GM23248 (cell line): ENCODE data around the gene FHOD3. TPM values are rescaled to one million over a fixed set of nuclear protein-coding genes. Genes with fewer than 3 reads are reported as not detected.

ENCODE experiments used
- DNase-seq: peaks from one replicate; pipeline ENCODE4 v3.0.0-alpha.2; 2015
- H2AFZ ChIP-seq: fragments of 200-600 bp; sonication (generic); 2 replicates; pipeline ENCODE4 v1.6.1; 2016; ENCODE audit warnings: antibody characterized with exemption
- H3F3A ChIP-seq: fragments of 200-600 bp; sonication (generic); 2 replicates; pipeline ENCODE4 v1.6.1; 2016; ENCODE audit warnings: mild to moderate bottlenecking, antibody characterized with exemption, mixed run types; ENCODE audit not compliant: insufficient read depth
- H3K27ac ChIP-seq: fragments of 200-600 bp; sonication (generic); 2 replicates; pipeline ENCODE4 v1.5.1; 2016; ENCODE audit warnings: mild to moderate bottlenecking
- H3K27me3 ChIP-seq: fragments of 200-600 bp; sonication (generic); replicated peaks from 2 replicates; pipeline ENCODE4 v1.6.1; 2016; ENCODE audit warnings: mild to moderate bottlenecking; ENCODE audit not compliant: insufficient read depth
- H3K36me3 ChIP-seq: fragments of 200-600 bp; sonication (generic); 2 replicates; pipeline ENCODE4 v1.6.1; 2016; ENCODE audit warnings: low read depth, mild to moderate bottlenecking
- H3K4me1 ChIP-seq: fragments of 200-600 bp; sonication (generic); 2 replicates; pipeline ENCODE4 v1.6.1; 2016; ENCODE audit warnings: mild to moderate bottlenecking; ENCODE audit not compliant: insufficient read depth
- H3K4me2 ChIP-seq: fragments of 200-600 bp; sonication (generic); one replicate; pipeline ENCODE4 v1.6.1; 2016; ENCODE audit warnings: mild to moderate bottlenecking; ENCODE audit not compliant: unreplicated experiment
- H3K4me3 ChIP-seq: fragments of 200-600 bp; sonication (generic); 2 replicates; pipeline ENCODE4 v1.5.1; 2016; ENCODE audit warnings: mild to moderate bottlenecking
- H3K79me2 ChIP-seq: fragments of 200-600 bp; sonication (generic); 2 replicates; pipeline ENCODE4 v1.6.1; 2016; ENCODE audit warnings: mild to moderate bottlenecking; ENCODE audit not compliant: insufficient read depth
- H3K9ac ChIP-seq: fragments of 200-600 bp; sonication (generic); 2 replicates; pipeline ENCODE4 v1.6.1; 2016; ENCODE audit warnings: mild to moderate bottlenecking
- H3K9me2 ChIP-seq: fragments of 200-600 bp; sonication (generic); 2 replicates; pipeline ENCODE4 v1.6.1; 2016; ENCODE audit warnings: mixed run types, mild to moderate bottlenecking, moderate library complexity; ENCODE audit not compliant: insufficient read depth
- H3K9me3 ChIP-seq: fragments of 200-600 bp; sonication (generic); one replicate; pipeline ENCODE4 v1.6.1; 2017; ENCODE audit warnings: low read depth
- H4K20me1 ChIP-seq: fragments of 200-600 bp; sonication (generic); 2 replicates; pipeline ENCODE4 v1.6.0; 2016; ENCODE audit not compliant: insufficient read depth
- EZH2 ChIP-seq: fragments of 200-600 bp; sonication (generic); IDR thresholded peaks from 2 replicates; pipeline ENCODE4 v1.6.1; 2018; ENCODE audit warnings: antibody characterized with exemption, mild to moderate bottlenecking; ENCODE audit not compliant: insufficient read depth, poor library complexity, severe bottlenecking
- EZH2phosphoT487 ChIP-seq: fragments of 200-600 bp; sonication (generic); IDR thresholded peaks from 2 replicates; pipeline ENCODE4 v1.6.1; 2018; ENCODE audit warnings: antibody characterized with exemption, moderate library complexity, mild to moderate bottlenecking, low read depth; ENCODE audit not compliant: insufficient read depth
- WGBS, 2 experiments: methylation state at CpG; one replicate each; pipeline ENCODE4 v1.1.6; 2015 to 2017; ENCODE audit warnings: low lambda C conversion rate in 2 of 2, low coverage in 1 of 2; ENCODE audit errors: missing lambda C conversion rate in 2 of 2; 5-methylcytosine and 5-hydroxymethylcytosine counted together
- in situ Hi-C: fragments of 300-500 bp; cut with MboI; formaldehyde crosslinking; loops from 2 replicates; pipeline ENCODE4 v1.15.0; 2020
- polyA plus RNA-seq: library from polyadenylated mRNA; unstranded; fragments of >200 nt; fragmentation: Nextera tagmentation; extraction: Ambion mirVana; gene quantifications from 2 replicates; pipeline ENCODE4 v1.2.1, GENCODE V29; 2016
- total RNA-seq: library from RNA; depleted of rRNA; stranded (reverse); fragments of >200 nt; shearing (Covaris generic); gene quantifications from 2 replicates; pipeline ENCODE4 v1.2.3, GENCODE V29; 2014

FHOD3 gene
- total and polyA plus RNA-seq, 2 experiments from 2014 or later: 1.6 to 10.1 TPM

DNA sequence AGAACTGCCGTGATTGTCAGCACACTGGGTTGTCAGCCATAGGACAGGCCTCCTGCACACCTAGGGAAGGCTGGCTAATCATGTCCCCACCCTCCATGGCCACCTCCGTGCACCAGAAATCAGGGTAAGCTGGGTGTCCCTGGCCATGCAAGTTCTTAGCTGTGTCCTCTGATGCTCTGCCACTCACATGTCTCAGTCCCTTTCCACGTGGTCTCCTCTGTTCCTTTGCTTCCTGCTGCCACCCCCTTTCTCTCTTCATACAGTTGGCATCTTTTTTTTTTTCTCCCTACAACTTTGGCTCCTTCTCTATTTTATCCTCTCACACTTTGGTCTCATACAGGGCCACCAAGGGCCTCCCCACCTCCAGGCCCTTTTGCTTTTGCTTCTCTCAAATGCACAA, 377.6 kb downstream of the FHOD3 start:
- H3K36me3 ChIP-seq: no peaks in the 10 kb centered on the region
- H3K4me3 ChIP-seq: no peak overlapping the region
- in situ Hi-C loops: no loop called here
- 96% methylated on average over 3 of the region's 3 CpGs for whole genome bisulfite sequencing, 2 experiments
- H3K79me2 ChIP-seq: no peaks in the 10 kb centered on the region
- no peak overlapping the region for H3K4me2 ChIP-seq
- H3K27me3 ChIP-seq: no peaks in the 10 kb centered on the region
- H4K20me1 ChIP-seq: no peaks in the 10 kb centered on the region
- H3K27ac ChIP-seq: no peak overlapping the region
- no peak for DNase-seq
- peaks cover 11% of the 10 kb centered on the region for H3K4me1 ChIP-seq
- TF ChIP-seq EZH2phosphoT487 (no peak), EZH2 (no peak)
- no peak overlapping the region for H2AFZ ChIP-seq
- H3K9me2 ChIP-seq: no peaks in the 10 kb centered on the region
- no peak overlapping the region for H3K9ac ChIP-seq
- peaks cover 9% of the 10 kb centered on the region; the same call in 1 of the 2 replicates for H3F3A ChIP-seq
- no peaks in the 10 kb centered on the region for H3K9me3 ChIP-seq

DNA sequence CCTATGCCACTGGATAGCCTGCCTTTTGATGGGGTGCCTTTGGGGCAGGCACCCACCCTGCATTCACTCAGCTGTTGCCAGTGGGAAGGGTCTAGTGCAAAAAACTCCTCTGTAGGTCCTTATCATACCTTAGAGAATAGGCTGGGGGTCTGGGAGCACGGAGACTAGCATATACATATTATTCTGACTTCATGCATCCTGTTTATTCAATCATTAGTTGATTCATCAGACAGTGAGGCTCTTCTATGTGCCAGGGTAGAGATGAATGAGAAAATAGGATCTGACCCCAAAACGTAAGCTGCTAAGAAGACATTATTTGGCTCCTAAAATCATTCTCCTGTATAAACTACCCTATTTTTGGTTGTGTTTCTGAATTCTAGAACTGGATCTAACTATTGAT, 378.0 kb downstream of the FHOD3 start:
- Histone ChIP-seq H4K20me1 (no peaks in the 10 kb centered on the region), H3F3A (peaks cover 9% of the 10 kb centered on the region; the same call in 1 of the 2 replicates), H3K4me2 (no peak overlapping the region), H2AFZ (no peak overlapping the region), H3K27me3 (no peaks in the 10 kb centered on the region), H3K4me1 (peaks cover 11% of the 10 kb centered on the region), H3K27ac (no peak overlapping the region), H3K9me3 (no peaks in the 10 kb centered on the region), H3K36me3 (no peaks in the 10 kb centered on the region), H3K79me2 (no peaks in the 10 kb centered on the region), H3K9me2 (no peaks in the 10 kb centered on the region), H3K4me3 (no peak overlapping the region), H3K9ac (no peak overlapping the region)
- DNase-seq: no peak
- TF ChIP-seq EZH2phosphoT487: no peak
- no peak for TF ChIP-seq EZH2
- in situ Hi-C loops: no loop called here
- WGBS, 2 experiments: 52 to 63% methylated on average over 2 of the region's 2 CpGs

DNA sequence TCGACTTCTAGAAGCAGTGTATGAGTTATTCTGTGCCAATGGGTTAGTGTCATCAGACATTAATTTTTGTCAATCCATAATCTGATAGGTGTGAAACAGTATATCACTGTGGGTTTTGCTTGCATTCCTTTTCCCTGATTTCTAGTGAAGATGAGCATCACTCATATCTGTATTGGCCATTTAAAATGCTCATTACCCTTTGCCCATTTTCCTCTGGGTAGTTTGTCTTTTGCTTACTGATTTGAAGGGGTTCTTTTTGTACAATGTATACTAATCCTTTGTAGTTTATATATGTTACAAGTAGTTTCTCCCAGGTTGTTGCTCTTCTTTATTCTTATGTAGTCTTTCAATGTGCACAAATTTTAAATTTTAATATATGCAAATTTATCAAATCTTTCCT, 379.1 kb downstream of the FHOD3 start:
- Histone ChIP-seq H3K9me2 (no peaks in the 10 kb centered on the region), H3K4me2 (no peak overlapping the region), H3K36me3 (no peaks in the 10 kb centered on the region), H3K4me1 (peaks cover 11% of the 10 kb centered on the region), H4K20me1 (no peaks in the 10 kb centered on the region), H3K27me3 (no peaks in the 10 kb centered on the region), H2AFZ (no peak overlapping the region), H3K9me3 (no peaks in the 10 kb centered on the region), H3K27ac (no peak overlapping the region), H3K79me2 (no peaks in the 10 kb centered on the region), H3F3A (peaks cover 9% of the 10 kb centered on the region; the same call in 1 of the 2 replicates), H3K9ac (no peak overlapping the region), H3K4me3 (no peak overlapping the region)
- no peak for TF ChIP-seq EZH2
- TF ChIP-seq EZH2phosphoT487: no peak
- in situ Hi-C loops: no loop called here
- 0% methylated on average over 1 of the region's 1 CpG for WGBS, 2 experiments
- DNase-seq: no peak

DNA sequence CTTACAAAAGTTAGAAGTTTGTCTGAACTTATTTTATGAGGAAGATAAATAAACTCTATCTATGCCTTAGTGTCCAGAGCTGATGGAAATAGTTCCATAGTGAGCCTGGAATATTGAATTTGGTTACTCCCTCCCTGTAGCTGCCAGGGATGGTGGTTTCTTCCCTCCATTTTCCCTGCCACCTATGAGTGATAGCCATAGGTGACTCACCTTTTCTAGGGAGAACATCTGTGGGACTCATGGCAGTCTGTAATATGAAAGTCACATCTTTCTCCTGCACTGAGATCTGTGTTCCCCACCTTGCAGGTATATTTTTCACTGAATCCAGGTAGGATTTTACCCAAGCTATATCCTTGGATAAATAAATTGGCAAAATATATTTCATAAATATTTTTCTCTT, 382.5 kb downstream of the FHOD3 start:
- Histone ChIP-seq H3K4me3 (no peak overlapping the region), H3K9me3 (no peaks in the 10 kb centered on the region), H3K36me3 (no peaks in the 10 kb centered on the region), H3K4me2 (no peak overlapping the region), H4K20me1 (no peaks in the 10 kb centered on the region), H3K79me2 (no peaks in the 10 kb centered on the region), H3K9ac (no peak overlapping the region), H2AFZ (no peak overlapping the region), H3K27ac (no peak overlapping the region), H3K9me2 (no peaks in the 10 kb centered on the region), H3F3A (no peaks in the 10 kb centered on the region), H3K4me1 (no peaks in the 10 kb centered on the region), H3K27me3 (no peaks in the 10 kb centered on the region)
- TF ChIP-seq EZH2: no peak
- no peak for TF ChIP-seq EZH2phosphoT487
- no peak for DNase-seq
- in situ Hi-C loops: no loop called here

DNA sequence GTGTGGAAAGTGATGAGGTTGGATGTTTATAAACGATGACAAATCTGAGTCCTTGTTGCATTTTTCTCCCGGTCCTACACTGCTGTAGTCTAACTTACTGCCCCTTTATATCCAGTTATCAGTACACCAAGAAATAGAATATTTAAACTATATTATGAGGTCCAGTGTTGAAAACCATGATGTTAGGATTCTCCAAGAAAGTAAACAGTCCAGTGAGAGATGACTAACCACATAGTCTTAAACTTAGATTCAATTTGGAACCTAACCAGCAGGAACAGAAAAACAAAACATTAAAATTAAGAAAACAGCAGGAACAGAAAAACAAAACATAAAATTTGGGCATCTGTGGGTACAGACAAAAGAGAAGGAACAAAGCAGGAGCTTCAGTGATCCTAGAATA, 388.1 kb downstream of the FHOD3 start:
- peaks cover 8% of the 10 kb centered on the region for H3K4me1 ChIP-seq
- H2AFZ ChIP-seq: no peak overlapping the region
- 0 out of 2 replicates have a peak, but pooled peaks cover 1% of the 10 kb centered on the region for H3F3A ChIP-seq
- no peak overlapping the region for H3K27ac ChIP-seq
- H3K4me3 ChIP-seq: no peak overlapping the region
- no peak overlapping the region for H3K4me2 ChIP-seq
- no peaks in the 10 kb centered on the region for H3K9me2 ChIP-seq
- WGBS, 2 experiments: 94 to 97% methylated on average over 2 of the region's 2 CpGs
- DNase-seq: peak; percentile 50
- H3K79me2 ChIP-seq: no peaks in the 10 kb centered on the region
- in situ Hi-C loops: no loop called here
- TF ChIP-seq EZH2phosphoT487 (no peak), EZH2 (no peak)
- H3K9ac ChIP-seq: no peak overlapping the region
- H3K9me3 ChIP-seq: no peaks in the 10 kb centered on the region
- H3K36me3 ChIP-seq: no peaks in the 10 kb centered on the region
- H4K20me1 ChIP-seq: no peaks in the 10 kb centered on the region
- no peaks in the 10 kb centered on the region for H3K27me3 ChIP-seq
